ENCODE data around the gene CX3CL1. TPM values are rescaled to one million over a fixed set of nuclear protein-coding genes. Genes with fewer than 3 reads are reported as not detected.

Gene CX3CL1
- total RNA-seq, 1 donor from 2014 or later: 0.31 TPM

GRCh38 chr16:57348327-57348726, 24.0 kb upstream of the CX3CL1 start:
- POLR2A ChIA-PET: interaction anchor here (0.9 to 1.0 kb wide), 2 partner anchors 43 to 49 kb away, joined by 3 to 4 read pairs; no protein-coding TSS in a partner anchor
- intact Hi-C loops (cut with micrococcal nuclease): loop anchor here (2.0 kb wide), 3 partner anchors 28 to 194 kb away; partner anchors contain the start of gene ADGRG5
- CTCF ChIA-PET: interaction anchor here (1.2 kb wide), 1 partner anchor 44 kb away, joined by 4 read pairs; no protein-coding TSS in a partner anchor
- ATAC-seq (ENCODE audit: low read depth): no peak
- DNase-seq: no peak
- Mint-ChIP-seq H3K9me3 (no peaks in the 10 kb centered on the region), H3K27me3 (peaks cover 12% of the 10 kb centered on the region), H3K27ac (no peak overlapping the region), H3K4me3 (no peak overlapping the region), H3K36me3 (ENCODE audit: low read depth) (no peaks in the 10 kb centered on the region), H3K4me1 (peaks cover 47% of the 10 kb centered on the region)
- no peak for TF ChIP-seq CTCF (IDR thresholded peaks at IDR 0.05)

GRCh38 chr16:57349212-57350031, 22.9 kb upstream of the CX3CL1 start:
- ChIA-PET CTCF (interaction anchor here (0.7 to 3.3 kb wide), 4 partner anchors 22 to 67 kb away, joined by 3 to 13 read pairs (median 4); no protein-coding TSS in a partner anchor), POLR2A (interaction anchor here (0.5 to 1.3 kb wide), 16 partner anchors 8 to 188 kb away, joined by 3 to 18 read pairs (median 6); no protein-coding TSS in a partner anchor)
- no peaks in the 10 kb centered on the region for H3K36me3 Mint-ChIP-seq (ENCODE audit: low read depth)
- intact Hi-C loops (cut with micrococcal nuclease): loop anchor here (1.0 to 2.0 kb wide), 7 partner anchors 9 to 193 kb away; partner anchors contain the start of genes ADGRG5 and CCL22
- DNase-seq (peak; percentile 51), ATAC-seq (ENCODE audit: low read depth) (peak; percentile 99)
- peak overlapping the region; percentile 62 for H3K4me3 Mint-ChIP-seq
- H3K27me3 Mint-ChIP-seq: peaks cover 8% of the 10 kb centered on the region
- TF ChIP-seq CTCF (IDR thresholded peaks at IDR 0.05): no peak
- no peaks in the 10 kb centered on the region for H3K9me3 Mint-ChIP-seq
- peak overlapping the region; percentile 31 for H3K27ac Mint-ChIP-seq
- H3K4me1 Mint-ChIP-seq: peaks cover 43% of the 10 kb centered on the region

- Mint-ChIP-seq H3K4me3 (no peak overlapping the region), H3K9me3 (no peaks in the 10 kb centered on the region), H3K27ac (no peak overlapping the region), H3K36me3 (ENCODE audit: low read depth) (no peaks in the 10 kb centered on the region), H3K27me3 (peaks cover 2% of the 10 kb centered on the region), H3K4me1 (peaks cover 42% of the 10 kb centered on the region)
- ATAC-seq (ENCODE audit: low read depth) (no peak), DNase-seq (no peak)
- ChIA-PET CTCF (no interaction called here), POLR2A (interaction anchor here (1.1 kb wide), 1 partner anchor 13 kb away, joined by 4 read pairs; no protein-coding TSS in a partner anchor)
- no peak for TF ChIP-seq CTCF (IDR thresholded peaks at IDR 0.05)
- intact Hi-C loops (cut with micrococcal nuclease): no loop called here
Observed at GRCh38 chr16:57352636-57353047, 19.6 kb upstream of the CX3CL1 start.

GRCh38 chr16:57354311-57354710, 18.0 kb upstream of the CX3CL1 start:
- POLR2A ChIA-PET: no interaction called here
- intact Hi-C loops (cut with micrococcal nuclease): loop anchor here (2.0 kb wide), 1 partner anchor 42 kb away; no protein-coding TSS in a partner anchor
- H3K4me1 Mint-ChIP-seq: peaks cover 42% of the 10 kb centered on the region
- no peak for ATAC-seq (ENCODE audit: low read depth)
- DNase-seq: no peak
- TF ChIP-seq CTCF (IDR thresholded peaks at IDR 0.05): no peak
- CTCF ChIA-PET: no interaction called here
- H3K27ac Mint-ChIP-seq: no peak overlapping the region
- H3K9me3 Mint-ChIP-seq: no peaks in the 10 kb centered on the region
- no peaks in the 10 kb centered on the region for H3K36me3 Mint-ChIP-seq (ENCODE audit: low read depth)
- H3K4me3 Mint-ChIP-seq: no peak overlapping the region
- H3K27me3 Mint-ChIP-seq: peaks cover 2% of the 10 kb centered on the region

- intact Hi-C loops (cut with micrococcal nuclease): loop anchor here (2.0 kb wide), 1 partner anchor 41 kb away; no protein-coding TSS in a partner anchor
- Mint-ChIP-seq H3K36me3 (ENCODE audit: low read depth) (peaks cover 7% of the 10 kb centered on the region), H3K4me3 (no peak overlapping the region), H3K27me3 (peaks cover 2% of the 10 kb centered on the region), H3K9me3 (no peaks in the 10 kb centered on the region), H3K4me1 (peaks cover 41% of the 10 kb centered on the region), H3K27ac (no peak overlapping the region)
- POLR2A ChIA-PET: interaction anchor here (0.7 kb wide), 1 partner anchor 54 kb away, joined by 6 read pairs; no protein-coding TSS in a partner anchor
- DNase-seq (no peak), ATAC-seq (ENCODE audit: low read depth) (no peak)
- CTCF ChIA-PET: no interaction called here
- TF ChIP-seq CTCF (IDR thresholded peaks at IDR 0.05): no peak
Observed at GRCh38 chr16:57355898-57356414, 16.3 kb upstream of the CX3CL1 start.

All from activated B cell treated with CpG ODN at 0.5 μM for 24 hours (primary cell).